Measurements from ENCODE around the gene PTPN6. TPM values are rescaled to one million over a fixed set of nuclear protein-coding genes. Genes with fewer than 3 reads are reported as not detected.

PTPN6 gene
- total and polyA plus RNA-seq, 9 of the 15 experiments (the other 6 are each of a cell fraction or from before 2014, with no cell fraction given), result 1.5 to 5.1 (median 3.9) TPM

- TF ChIP-seq ATF6 (CRISPR knock-in tag; IDR thresholded peaks at IDR 0.05), result no peak
- no peak for TF ChIP-seq NCOA1 (IDR thresholded peaks at IDR 0.05; ENCODE audit: low read depth)
- TF ChIP-seq SUPT5H (IDR thresholded peaks at IDR 0.05), result no peak
- no peak for TF ChIP-seq TBP (optimal IDR thresholded peaks at IDR 0.05; ENCODE audit: low read depth, low read length)
- TF ChIP-seq KLF10 (CRISPR knock-in tag; IDR thresholded peaks at IDR 0.05), result no peak
- TF ChIP-seq BRD4 (IDR thresholded peaks at IDR 0.05), result no peak
- no peak for TF ChIP-seq CHAMP1 (IDR thresholded peaks at IDR 0.05)
- no peak for TF ChIP-seq STAT5B (CRISPR knock-in tag; IDR thresholded peaks at IDR 0.05)
- TF ChIP-seq SMARCA4 (IDR thresholded peaks at IDR 0.05), result no peak
- TF ChIP-seq ZC3H4 (CRISPR knock-in tag; IDR thresholded peaks at IDR 0.05; ENCODE audit: borderline replicate concordance), result no peak
- TF ChIP-seq DLX4 (CRISPR knock-in tag; IDR thresholded peaks at IDR 0.05), result no peak
- peak; percentile 44; the same call in 1 of the 2 replicates for TF ChIP-seq ATF4 (CRISPR knock-in tag; IDR thresholded peaks at IDR 0.05)
- TF ChIP-seq ZNF431 (CRISPR knock-in tag; IDR thresholded peaks at IDR 0.05), result no peak
- TF ChIP-seq PTBP1 (IDR thresholded peaks at IDR 0.05; ENCODE audit: low read depth, low read length), result no peak
- TF ChIP-seq FOXP1 (CRISPR knock-in tag; IDR thresholded peaks at IDR 0.05), result no peak
- TF ChIP-seq ZKSCAN3 (CRISPR knock-in tag; IDR thresholded peaks at IDR 0.05), result no peak
- TF ChIP-seq RBM39 (optimal IDR thresholded peaks at IDR 0.05; ENCODE audit: low read depth, low read length), result no peak
- TF ChIP-seq MAFG (tag; conservative IDR thresholded peaks at IDR 0.05), result no peak
- TF ChIP-seq GTF2B (IDR thresholded peaks at IDR 0.05; ENCODE audit: extremely low read depth, insufficient read length), result no peak
- no peak for TF ChIP-seq SP2 (IDR thresholded peaks at IDR 0.05; ENCODE audit: extremely low read depth, low read depth, low read length, poor library complexity, severe bottlenecking)
Observed at GRCh38 chr12:6965026-6965661, 14.0 kb downstream of the PTPN6 start (continued).

Measured in K562 (cell line).